NB4 (cell line): Measurements from ENCODE around the gene ARHGAP24.

Experiments used
- CTCF ChIP-seq: IDR thresholded peaks from one replicate; pipeline ENCODE4 v1.5.1; 2012; ENCODE audit warnings: low read depth, low read length
- MYC ChIP-seq: IDR thresholded peaks from 2 replicates; pipeline ENCODE4 v1.6.1; 2011; ENCODE audit warnings: low read depth, low read length
- POLR2A ChIP-seq: IDR thresholded peaks from 2 replicates; pipeline ENCODE4 v1.6.1; 2011; ENCODE audit warnings: mild to moderate bottlenecking; ENCODE audit not compliant: insufficient read length; ENCODE audit errors: extremely low read depth
- TF ChIP-seq, protein P1 (sequence below): IDR thresholded peaks from 2 replicates; pipeline ENCODE4 v1.6.1; 2011; ENCODE audit warnings: low read depth, low read length

DNA sequence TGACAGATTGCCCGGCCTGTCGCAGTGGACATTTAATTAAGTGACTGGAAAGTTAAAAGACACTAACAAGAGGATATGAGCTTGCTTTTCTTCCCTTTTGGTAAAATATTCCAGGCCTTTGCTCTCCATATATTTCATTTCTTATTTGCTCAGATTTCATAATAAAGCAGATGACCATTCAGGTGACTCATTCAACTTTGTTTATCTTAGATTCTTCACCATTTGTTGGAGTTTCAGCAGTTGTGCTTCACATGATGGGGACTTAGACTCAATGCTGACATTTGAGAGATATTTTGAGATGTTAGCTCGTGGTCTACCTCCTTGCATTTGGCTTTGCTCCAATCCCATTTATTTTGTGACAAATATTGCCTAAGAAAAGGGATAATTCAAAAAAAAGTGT is 312.2 kb downstream of the ARHGAP24 start:
- no peak for TF ChIP-seq CTCF
- TF ChIP-seq POLR2A, result no peak
- TF ChIP-seq, protein P1, sequence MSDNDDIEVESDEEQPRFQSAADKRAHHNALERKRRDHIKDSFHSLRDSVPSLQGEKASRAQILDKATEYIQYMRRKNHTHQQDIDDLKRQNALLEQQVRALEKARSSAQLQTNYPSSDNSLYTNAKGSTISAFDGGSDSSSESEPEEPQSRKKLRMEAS, result no peak
- no peak for TF ChIP-seq MYC
